Parathyroid adenoma (tissue), 2 donors: ENCODE data around the gene C1S.

Experiments used
- H2AFZ ChIP-seq: fragments of 300-600 bp; sonication (generic); one replicate; pipeline ENCODE4 v1.7.0; 2017; ENCODE audit warnings: antibody characterized with exemption, mild to moderate bottlenecking
- H3K27ac ChIP-seq: fragments of 300-600 bp; sonication (generic); one replicate; pipeline ENCODE4 v1.7.0; 2017
- H3K27me3 ChIP-seq: fragments of 300-600 bp; sonication (generic); one replicate; pipeline ENCODE4 v1.7.0; 2017; ENCODE audit warnings: low read length; ENCODE audit not compliant: control insufficient read depth, insufficient read depth
- H3K36me3 ChIP-seq: fragments of 300-600 bp; sonication (generic); one replicate; pipeline ENCODE4 v1.7.0; 2017; ENCODE audit warnings: low read length; ENCODE audit not compliant: control insufficient read depth, insufficient read depth
- H3K4me1 ChIP-seq: fragments of 300-600 bp; sonication (generic); one replicate; pipeline ENCODE4 v1.7.0; 2017; ENCODE audit warnings: control low read depth
- H3K4me2 ChIP-seq: fragments of 300-600 bp; sonication (generic); one replicate; pipeline ENCODE4 v1.7.0; 2017; ENCODE audit warnings: low read length
- H3K4me3 ChIP-seq: fragments of 300-600 bp; sonication (generic); one replicate; pipeline ENCODE4 v1.7.0; 2017; ENCODE audit warnings: low read depth, low read length
- H3K79me2 ChIP-seq: fragments of 300-600 bp; sonication (generic); one replicate; pipeline ENCODE4 v1.7.0; 2017; ENCODE audit warnings: control low read depth
- H3K9ac ChIP-seq: fragments of 300-600 bp; sonication (generic); one replicate; pipeline ENCODE4 v1.7.0; 2017; ENCODE audit warnings: mild to moderate bottlenecking
- H3K9me3 ChIP-seq: fragments of 300-600 bp; sonication (generic); one replicate; pipeline ENCODE4 v1.7.0; 2017; ENCODE audit warnings: low read length; ENCODE audit not compliant: control insufficient read depth
- TF ChIP-seq, protein P1 (sequence below): fragments of 300-600 bp; sonication (generic); IDR thresholded peaks from one replicate; pipeline ENCODE4 v1.7.0; 2017; ENCODE audit warnings: antibody characterized with exemption, mild to moderate bottlenecking
- donor health status: primary hyperparathyroidism.

Gene C1S

DNA sequence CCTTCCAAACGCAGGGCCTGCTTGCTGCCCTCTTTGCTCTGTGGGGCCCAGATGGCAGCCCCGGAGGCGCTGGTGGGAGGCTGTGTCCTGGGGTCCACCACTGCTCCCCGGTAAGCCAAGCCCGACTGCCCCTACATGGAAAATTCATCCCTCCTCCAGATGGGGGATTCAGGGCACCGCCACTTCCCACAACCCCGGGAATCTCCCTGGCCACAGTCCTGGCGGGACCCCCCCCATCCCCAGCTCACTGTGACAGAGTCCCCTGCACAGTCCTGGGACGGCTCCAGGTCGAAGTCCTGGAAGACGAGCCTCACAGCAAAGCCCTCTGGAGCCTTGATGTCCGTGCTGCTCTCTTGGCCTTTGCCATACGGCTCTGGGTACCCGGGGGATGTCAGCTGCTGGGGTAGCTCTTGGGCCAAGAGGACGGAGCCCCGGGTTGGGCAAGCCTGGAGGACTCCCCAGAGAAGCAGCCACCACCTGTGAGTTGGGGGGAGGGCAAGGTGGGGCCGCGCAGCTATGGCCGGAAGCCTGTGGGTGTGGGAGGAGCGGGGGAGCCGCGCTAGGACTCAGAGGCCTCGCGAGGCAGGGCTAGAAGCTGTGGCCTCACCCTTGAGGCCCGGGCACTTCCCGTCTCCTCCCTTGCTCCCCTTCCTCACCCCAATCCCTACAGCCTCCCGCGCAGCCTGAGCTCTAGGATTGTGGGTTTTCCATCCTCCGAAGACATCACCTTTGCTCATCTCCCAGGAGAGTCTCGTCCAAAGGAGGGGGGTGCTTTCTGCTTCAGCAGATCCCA is 47.7 kb downstream of the C1S start:
- TF ChIP-seq, protein P1, sequence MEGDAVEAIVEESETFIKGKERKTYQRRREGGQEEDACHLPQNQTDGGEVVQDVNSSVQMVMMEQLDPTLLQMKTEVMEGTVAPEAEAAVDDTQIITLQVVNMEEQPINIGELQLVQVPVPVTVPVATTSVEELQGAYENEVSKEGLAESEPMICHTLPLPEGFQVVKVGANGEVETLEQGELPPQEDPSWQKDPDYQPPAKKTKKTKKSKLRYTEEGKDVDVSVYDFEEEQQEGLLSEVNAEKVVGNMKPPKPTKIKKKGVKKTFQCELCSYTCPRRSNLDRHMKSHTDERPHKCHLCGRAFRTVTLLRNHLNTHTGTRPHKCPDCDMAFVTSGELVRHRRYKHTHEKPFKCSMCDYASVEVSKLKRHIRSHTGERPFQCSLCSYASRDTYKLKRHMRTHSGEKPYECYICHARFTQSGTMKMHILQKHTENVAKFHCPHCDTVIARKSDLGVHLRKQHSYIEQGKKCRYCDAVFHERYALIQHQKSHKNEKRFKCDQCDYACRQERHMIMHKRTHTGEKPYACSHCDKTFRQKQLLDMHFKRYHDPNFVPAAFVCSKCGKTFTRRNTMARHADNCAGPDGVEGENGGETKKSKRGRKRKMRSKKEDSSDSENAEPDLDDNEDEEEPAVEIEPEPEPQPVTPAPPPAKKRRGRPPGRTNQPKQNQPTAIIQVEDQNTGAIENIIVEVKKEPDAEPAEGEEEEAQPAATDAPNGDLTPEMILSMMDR: no peak
- H3K4me1 ChIP-seq: peaks cover 4% of the 10 kb centered on the region
- no peaks in the 10 kb centered on the region for H3K36me3 ChIP-seq
- peaks cover 4% of the 10 kb centered on the region for H3K79me2 ChIP-seq
- peak overlapping the region; percentile 97 for H3K4me2 ChIP-seq
- peak overlapping the region; percentile 97 for H2AFZ ChIP-seq
- H3K27me3 ChIP-seq: no peaks in the 10 kb centered on the region
- H3K9ac ChIP-seq: peak overlapping the region; percentile 49
- peak overlapping the region; percentile 71 for H3K4me3 ChIP-seq
- peak overlapping the region; percentile 91 for H3K27ac ChIP-seq
- peaks cover 2% of the 10 kb centered on the region for H3K9me3 ChIP-seq

DNA sequence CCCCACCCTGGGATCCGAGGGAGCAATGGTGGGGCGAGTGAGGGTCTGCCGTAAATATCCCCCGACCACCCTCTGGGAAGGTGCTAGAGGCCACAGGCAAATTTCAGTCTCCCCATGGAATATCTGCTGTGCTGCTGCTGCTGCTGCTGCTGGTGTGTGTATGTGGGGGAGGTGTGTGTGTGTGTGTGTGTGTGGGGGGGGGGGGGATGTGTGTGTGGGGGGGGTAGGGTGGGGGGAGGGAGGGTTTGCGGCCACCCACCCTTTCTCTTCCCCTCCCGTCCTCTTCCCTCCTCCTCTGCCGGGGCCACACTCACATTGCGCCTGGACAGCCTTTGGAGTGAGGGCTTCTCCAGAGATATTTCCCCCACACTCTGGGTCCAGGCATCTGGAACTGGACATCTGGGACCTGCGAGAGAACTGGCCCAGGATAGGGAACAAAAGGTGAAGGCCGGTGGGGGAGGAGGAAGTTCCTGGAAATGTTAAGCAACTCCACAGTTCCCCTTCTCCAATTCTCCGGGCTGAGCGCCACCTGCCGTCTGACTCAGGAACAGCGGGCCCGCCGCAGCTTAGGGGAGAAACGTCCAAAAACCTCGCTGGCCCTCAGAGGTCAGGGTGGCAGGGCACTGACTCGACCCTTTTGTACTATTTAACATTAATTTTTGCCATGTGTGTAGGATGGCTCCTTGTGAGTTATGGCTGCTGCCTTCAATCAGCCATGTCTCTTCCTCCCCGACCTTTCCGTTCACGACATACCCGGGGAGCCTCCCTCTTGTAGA is 48.5 kb downstream of the C1S start, which contains the start of gene C1RL:
TSS of gene C1RL (minus strand) at position 419 of the 776 bp plus-strand sequence. CDS start at position 385, 34 bp downstream.
- H3K9ac ChIP-seq: peak within 1 kb of the TSS; percentile 49
- peaks cover 4% of the 10 kb centered on the region for H3K4me1 ChIP-seq
- TF ChIP-seq, protein P1: peak; percentile 98
- H3K36me3 ChIP-seq: no peaks in the 10 kb centered on the region
- H3K79me2 ChIP-seq: peaks cover 4% of the 10 kb centered on the region
- no peaks in the 10 kb centered on the region for H3K27me3 ChIP-seq
- peak within 1 kb of the TSS; percentile 97 for H2AFZ ChIP-seq
- peak within 1 kb of the TSS; percentile 97 for H3K4me2 ChIP-seq
- H3K4me3 ChIP-seq: peak within 1 kb of the TSS; percentile 71
- peak within 1 kb of the TSS; percentile 91 for H3K27ac ChIP-seq
- peaks cover 2% of the 10 kb centered on the region for H3K9me3 ChIP-seq

DNA sequence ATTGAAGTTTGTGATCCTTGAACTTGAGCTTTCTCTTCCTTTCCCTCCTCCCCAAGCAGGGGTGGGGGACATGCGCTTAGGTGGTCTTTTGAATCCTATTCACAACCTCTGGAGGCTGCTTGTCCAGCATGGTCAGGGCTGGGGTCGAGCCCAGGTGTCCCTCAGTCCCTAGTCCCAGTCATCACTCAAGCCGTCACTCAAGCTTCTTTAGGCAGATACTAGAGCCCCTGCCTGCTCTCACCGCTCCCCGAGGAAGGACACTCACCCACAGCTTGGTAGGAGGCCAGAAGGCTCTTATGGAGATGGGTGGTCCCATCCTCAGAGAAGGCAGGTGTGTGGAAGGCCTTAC is 49.0 kb downstream of the C1S start:
- H2AFZ ChIP-seq: peak overlapping the region; percentile 86
- H3K4me1 ChIP-seq: peaks cover 4% of the 10 kb centered on the region
- H3K27ac ChIP-seq: peak overlapping the region; percentile 91
- peaks cover 4% of the 10 kb centered on the region for H3K79me2 ChIP-seq
- no peaks in the 10 kb centered on the region for H3K36me3 ChIP-seq
- TF ChIP-seq, protein P1: no peak
- H3K27me3 ChIP-seq: no peaks in the 10 kb centered on the region
- H3K9ac ChIP-seq: no peak overlapping the region
- H3K4me2 ChIP-seq: peak overlapping the region; percentile 56
- no peak overlapping the region for H3K4me3 ChIP-seq
- H3K9me3 ChIP-seq: peaks cover 2% of the 10 kb centered on the region

DNA sequence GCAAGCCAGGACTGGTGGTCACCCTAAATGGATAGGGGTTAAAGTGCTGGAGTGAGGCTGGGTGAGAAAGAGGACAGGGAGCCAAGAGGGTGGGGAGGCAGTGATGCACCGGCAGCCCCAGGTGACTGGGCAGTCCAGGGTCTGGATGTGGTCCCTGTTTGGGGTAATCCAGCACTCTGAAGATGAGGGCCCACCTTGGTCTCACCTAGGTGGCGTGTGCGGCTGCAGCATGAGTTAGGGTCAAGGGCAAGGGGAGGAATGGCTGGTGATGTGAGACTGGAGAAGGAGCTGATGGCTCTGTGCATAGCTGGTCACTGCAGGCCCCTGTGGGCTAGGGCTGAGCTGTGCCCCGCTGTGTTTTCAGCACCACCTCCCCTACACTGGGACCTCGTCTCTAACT is 50.1 kb downstream of the C1S start:
- peaks cover 2% of the 10 kb centered on the region for H3K9me3 ChIP-seq
- H3K4me1 ChIP-seq: peaks cover 4% of the 10 kb centered on the region
- peaks cover 4% of the 10 kb centered on the region for H3K79me2 ChIP-seq
- no peak overlapping the region for H3K27ac ChIP-seq
- H2AFZ ChIP-seq: no peak overlapping the region
- TF ChIP-seq, protein P1: no peak
- H3K27me3 ChIP-seq: no peaks in the 10 kb centered on the region
- H3K4me2 ChIP-seq: no peak overlapping the region
- no peak overlapping the region for H3K4me3 ChIP-seq
- H3K36me3 ChIP-seq: no peaks in the 10 kb centered on the region
- no peak overlapping the region for H3K9ac ChIP-seq
